ENCODE measurements around the gene SCAANT1.

DNA sequence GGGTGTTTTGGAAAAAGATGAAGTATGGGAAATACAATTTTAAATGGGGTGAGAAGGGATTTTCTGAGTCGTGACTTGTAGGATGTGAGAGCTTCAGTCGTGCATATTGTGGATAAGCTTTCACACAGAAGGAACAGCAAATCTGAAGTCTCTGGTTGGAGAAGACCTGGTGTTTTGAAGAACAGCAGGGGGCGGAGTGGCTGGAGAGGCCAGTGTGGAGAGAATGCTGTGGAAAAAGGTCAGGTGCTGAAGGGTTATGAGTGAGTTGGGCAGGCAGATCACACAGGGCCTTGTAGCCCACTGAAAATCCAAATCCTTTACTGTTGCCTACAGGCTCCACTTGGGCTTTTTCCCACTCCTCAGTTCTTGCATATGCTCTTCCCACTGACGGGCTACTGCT lies 14.1 kb upstream of the SCAANT1 start:
- TF ChIP-seq, protein P1, sequence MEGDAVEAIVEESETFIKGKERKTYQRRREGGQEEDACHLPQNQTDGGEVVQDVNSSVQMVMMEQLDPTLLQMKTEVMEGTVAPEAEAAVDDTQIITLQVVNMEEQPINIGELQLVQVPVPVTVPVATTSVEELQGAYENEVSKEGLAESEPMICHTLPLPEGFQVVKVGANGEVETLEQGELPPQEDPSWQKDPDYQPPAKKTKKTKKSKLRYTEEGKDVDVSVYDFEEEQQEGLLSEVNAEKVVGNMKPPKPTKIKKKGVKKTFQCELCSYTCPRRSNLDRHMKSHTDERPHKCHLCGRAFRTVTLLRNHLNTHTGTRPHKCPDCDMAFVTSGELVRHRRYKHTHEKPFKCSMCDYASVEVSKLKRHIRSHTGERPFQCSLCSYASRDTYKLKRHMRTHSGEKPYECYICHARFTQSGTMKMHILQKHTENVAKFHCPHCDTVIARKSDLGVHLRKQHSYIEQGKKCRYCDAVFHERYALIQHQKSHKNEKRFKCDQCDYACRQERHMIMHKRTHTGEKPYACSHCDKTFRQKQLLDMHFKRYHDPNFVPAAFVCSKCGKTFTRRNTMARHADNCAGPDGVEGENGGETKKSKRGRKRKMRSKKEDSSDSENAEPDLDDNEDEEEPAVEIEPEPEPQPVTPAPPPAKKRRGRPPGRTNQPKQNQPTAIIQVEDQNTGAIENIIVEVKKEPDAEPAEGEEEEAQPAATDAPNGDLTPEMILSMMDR (conservative IDR thresholded peaks at IDR 0.05), result no peak
- TF ChIP-seq EZH2 (IDR thresholded peaks at IDR 0.05; ENCODE audit: low read depth), result no peak
